Osteoblast (primary cell): ENCODE results near the gene SIM2. TPM values are rescaled to one million over a fixed set of nuclear protein-coding genes. Genes with fewer than 3 reads are reported as not detected.

ENCODE experiments used
- DNase-seq: peaks from one replicate; pipeline ENCODE4 v3.0.0; 2011; ENCODE audit warnings: low spot score, mixed read lengths; ENCODE audit not compliant: insufficient read length; ENCODE audit errors: missing footprints
- H2AFZ ChIP-seq: 2 replicates; pipeline ENCODE4 v1.6.0; 2011; ENCODE audit warnings: mild to moderate bottlenecking, low read length
- H3K27ac ChIP-seq: 2 replicates; pipeline ENCODE4 v1.5.1; 2011; ENCODE audit warnings: mild to moderate bottlenecking, low read depth, low read length, moderate library complexity
- H3K27me3 ChIP-seq: 2 replicates; pipeline ENCODE4 v1.6.0; 2012; ENCODE audit warnings: mild to moderate bottlenecking, control low read depth, inconsistent platforms, low read length, moderate library complexity; ENCODE audit not compliant: insufficient read depth
- H3K36me3 ChIP-seq: 2 replicates; pipeline ENCODE4 v1.5.1; 2011; ENCODE audit warnings: mild to moderate bottlenecking, low read length, control low read depth, moderate library complexity; ENCODE audit not compliant: insufficient read depth
- H3K4me1 ChIP-seq: 2 replicates; pipeline ENCODE4 v1.5.1; 2011; ENCODE audit warnings: mild to moderate bottlenecking, low read length, control low read depth, moderate library complexity; ENCODE audit not compliant: insufficient read depth
- H3K4me2 ChIP-seq: 2 replicates; pipeline ENCODE4 v1.6.0; 2011; ENCODE audit warnings: mild to moderate bottlenecking, low read length; ENCODE audit not compliant: insufficient read depth
- H3K4me3 ChIP-seq: fragments of 200-600 bp; sonication (generic); 3 replicates; pipeline ENCODE4 v1.5.1; 2012; ENCODE audit warnings: mild to moderate bottlenecking, low read length, inconsistent platforms; ENCODE audit not compliant: insufficient read depth
- H3K79me2 ChIP-seq: 2 replicates; pipeline ENCODE4 v1.6.0; 2012; ENCODE audit warnings: mild to moderate bottlenecking, low read length, control low read depth, inconsistent platforms; ENCODE audit not compliant: insufficient read depth
- H3K9me3 ChIP-seq: 2 replicates; pipeline ENCODE4 v1.5.1; 2011; ENCODE audit warnings: low read depth, low read length, control low read depth
- H4K20me1 ChIP-seq: 2 replicates; pipeline ENCODE4 v1.6.0; 2012; ENCODE audit warnings: mild to moderate bottlenecking, low read length, control low read depth; ENCODE audit not compliant: insufficient read depth
- CTCF ChIP-seq: IDR thresholded peaks from 2 replicates; pipeline ENCODE4 v1.5.1; 2011; ENCODE audit warnings: mild to moderate bottlenecking, low read depth, low read length, moderate library complexity; ENCODE audit errors: extremely low read depth
- total RNA-seq: library from RNA; depleted of rRNA; stranded (reverse); fragments of >200 nt; gene quantifications from 2 replicates; pipeline ENCODE4 v1.2.3, GENCODE V29; 2012

SIM2 gene
- total RNA-seq, 1 donor, result 3.6 TPM

- Histone ChIP-seq H3K79me2 (no peaks in the 10 kb centered on the region), H3K4me1 (no peaks in the 10 kb centered on the region), H3K36me3 (no peaks in the 10 kb centered on the region), H3K27me3 (no peaks in the 10 kb centered on the region), H3K4me3 (no peak overlapping the region), H3K4me2 (no peak overlapping the region), H3K9me3 (no peaks in the 10 kb centered on the region), H4K20me1 (no peaks in the 10 kb centered on the region), H2AFZ (no peak overlapping the region), H3K27ac (no peak overlapping the region)
- DNase-seq, result no peak
- no peak for TF ChIP-seq CTCF
Measured at GRCh38 chr21:36744560-36745231, 45.8 kb downstream of the SIM2 start.

- H3K27ac ChIP-seq, result no peak overlapping the region
- DNase-seq, result peak; percentile 49
- no peaks in the 10 kb centered on the region for H3K4me1 ChIP-seq
- no peak overlapping the region for H2AFZ ChIP-seq
- no peak overlapping the region for H3K4me2 ChIP-seq
- H4K20me1 ChIP-seq, result no peaks in the 10 kb centered on the region
- TF ChIP-seq CTCF, result no peak
- no peaks in the 10 kb centered on the region for H3K36me3 ChIP-seq
- H3K27me3 ChIP-seq, result no peaks in the 10 kb centered on the region
- no peaks in the 10 kb centered on the region for H3K79me2 ChIP-seq
- H3K9me3 ChIP-seq, result no peaks in the 10 kb centered on the region
- H3K4me3 ChIP-seq, result no peak overlapping the region
Measured at GRCh38 chr21:36745459-36745858, 46.5 kb downstream of the SIM2 start.

DNA sequence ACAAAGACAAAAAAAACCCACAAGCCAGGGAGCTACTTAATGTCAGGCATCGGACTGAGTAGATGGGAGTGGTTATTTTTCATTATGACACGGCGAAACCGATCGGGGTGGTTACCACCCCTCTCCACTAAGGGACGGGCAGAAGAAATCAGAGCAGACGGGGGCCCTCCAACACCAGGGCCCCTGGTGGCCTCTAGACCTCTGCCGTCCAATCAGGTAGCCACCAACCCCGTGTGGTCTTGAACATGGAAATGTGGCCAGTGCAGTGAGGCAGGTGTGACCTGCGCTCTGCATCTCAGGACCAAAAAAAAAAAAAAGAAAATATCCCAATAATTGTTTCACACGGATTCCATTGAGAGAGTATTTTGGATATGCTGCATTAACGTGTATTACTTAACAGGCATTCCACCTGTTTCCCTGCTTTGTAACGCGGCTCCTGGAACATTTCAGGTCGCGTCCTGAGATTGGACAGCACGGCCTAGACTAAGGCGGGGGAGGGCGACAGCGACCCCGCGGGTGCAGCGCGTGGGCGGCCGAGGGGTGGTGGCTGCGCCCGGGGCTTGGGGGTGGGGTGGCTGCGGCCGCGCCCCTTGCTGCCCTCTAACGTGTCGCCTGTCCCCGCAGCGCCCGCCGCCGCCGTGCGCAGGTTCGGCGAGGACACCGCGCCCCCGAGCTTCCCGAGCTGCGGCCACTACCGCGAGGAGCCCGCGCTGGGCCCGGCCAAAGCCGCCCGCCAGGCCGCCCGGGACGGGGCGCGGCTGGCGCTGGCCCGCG is 48.3 kb downstream of the SIM2 start:
- peak; percentile 54 for DNase-seq
- Histone ChIP-seq H3K4me2 (peak overlapping the region; percentile 78), H3K4me3 (peak overlapping the region; percentile 64)

More for the DNA sequence above, 48.3 kb downstream of the SIM2 start:
- peaks cover 3% of the 10 kb centered on the region for H3K4me1 ChIP-seq
- no peaks in the 10 kb centered on the region for H3K27me3 ChIP-seq
- H3K79me2 ChIP-seq, result no peaks in the 10 kb centered on the region
- H3K9me3 ChIP-seq, result no peaks in the 10 kb centered on the region
- no peak overlapping the region for H3K27ac ChIP-seq
- no peak for TF ChIP-seq CTCF
- H2AFZ ChIP-seq, result no peak overlapping the region
- no peaks in the 10 kb centered on the region for H4K20me1 ChIP-seq
- no peaks in the 10 kb centered on the region for H3K36me3 ChIP-seq
